ENCODE data around the gene TTLL11. TPM values are rescaled to one million over a fixed set of nuclear protein-coding genes. Genes with fewer than 3 reads are reported as not detected.

TTLL11 gene
- polyA plus RNA-seq, 2 donors: 2.3 to 4.5 TPM

- no peak overlapping the region for H3K4me3 ChIP-seq (ENCODE audit: low read depth in 1 of 2, low read length in 2 of 2)
- H3K4me1 ChIP-seq (ENCODE audit: control insufficient read depth in 2 of 2, insufficient read depth in 2 of 2, low read length in 1 of 2): peaks cover 0 to under 1% of the 10 kb centered on the region in 2 donors
- no peak overlapping the region for H3K27ac ChIP-seq (ENCODE audit: low read depth in 2 of 2, low read length in 1 of 2)
- H3K36me3 ChIP-seq (ENCODE audit: control insufficient read depth in 2 of 2, insufficient read depth in 2 of 2, low read length in 1 of 2): peaks cover 0 to 3% of the 10 kb centered on the region in 2 donors
- H3K9me3 ChIP-seq (ENCODE audit: control insufficient read depth in 2 of 2, insufficient read depth in 1 of 2, low read depth in 1 of 2, low read length in 1 of 2): no peaks in the 10 kb centered on the region
- 57 to 68% methylated on average over 2 of the region's 2 CpGs for WGBS, 2 donors
- no peaks in the 10 kb centered on the region for H3K27me3 ChIP-seq (ENCODE audit: control insufficient read depth in 1 of 2, insufficient read depth in 2 of 2, low read length in 2 of 2)
These were observed 250.5 kb downstream of the TTLL11 start for GRCh38 chr9:121842612-121842978.

- Histone ChIP-seq H3K27ac (ENCODE audit: low read depth in 2 of 2, low read length in 1 of 2) (no peak overlapping the region), H3K4me3 (ENCODE audit: low read depth in 1 of 2, low read length in 2 of 2) (no peak overlapping the region), H3K27me3 (ENCODE audit: control insufficient read depth in 1 of 2, insufficient read depth in 2 of 2, low read length in 2 of 2) (no peaks in the 10 kb centered on the region), H3K4me1 (ENCODE audit: control insufficient read depth in 2 of 2, insufficient read depth in 2 of 2, low read length in 1 of 2) (peaks cover 0 to 2% of the 10 kb centered on the region in 2 donors), H3K9me3 (ENCODE audit: control insufficient read depth in 2 of 2, insufficient read depth in 1 of 2, low read depth in 1 of 2, low read length in 1 of 2) (no peaks in the 10 kb centered on the region), H3K36me3 (ENCODE audit: control insufficient read depth in 2 of 2, insufficient read depth in 2 of 2, low read length in 1 of 2) (peaks cover 0 to 3% of the 10 kb centered on the region in 2 donors)
- 86 to 89% methylated on average over 10 of the region's 10 CpGs for WGBS, 2 donors
These were observed 251.1 kb downstream of the TTLL11 start for GRCh38 chr9:121841771-121842611.

- WGBS, 2 donors: 88% methylated on average over 20 of the region's 20 CpGs
- Histone ChIP-seq H3K9me3 (ENCODE audit: control insufficient read depth in 2 of 2, insufficient read depth in 1 of 2, low read depth in 1 of 2, low read length in 1 of 2) (no peaks in the 10 kb centered on the region), H3K4me3 (ENCODE audit: low read depth in 1 of 2, low read length in 2 of 2) (no peak overlapping the region), H3K36me3 (ENCODE audit: control insufficient read depth in 2 of 2, insufficient read depth in 2 of 2, low read length in 1 of 2) (peaks cover 0 to 3% of the 10 kb centered on the region in 2 donors), H3K27me3 (ENCODE audit: control insufficient read depth in 1 of 2, insufficient read depth in 2 of 2, low read length in 2 of 2) (no peaks in the 10 kb centered on the region), H3K4me1 (ENCODE audit: control insufficient read depth in 2 of 2, insufficient read depth in 2 of 2, low read length in 1 of 2) (peaks cover 0 to 2% of the 10 kb centered on the region in 2 donors), H3K27ac (ENCODE audit: low read depth in 2 of 2, low read length in 1 of 2) (no peak overlapping the region)
These were observed 252.0 kb downstream of the TTLL11 start for GRCh38 chr9:121840838-121841760.

- Histone ChIP-seq H3K9me3 (ENCODE audit: control insufficient read depth in 2 of 2, insufficient read depth in 1 of 2, low read depth in 1 of 2, low read length in 1 of 2) (no peaks in the 10 kb centered on the region), H3K4me1 (ENCODE audit: control insufficient read depth in 2 of 2, insufficient read depth in 2 of 2, low read length in 1 of 2) (peaks cover 0 to 2% of the 10 kb centered on the region in 2 donors), H3K27me3 (ENCODE audit: control insufficient read depth in 1 of 2, insufficient read depth in 2 of 2, low read length in 2 of 2) (no peaks in the 10 kb centered on the region), H3K27ac (ENCODE audit: low read depth in 2 of 2, low read length in 1 of 2) (no peak overlapping the region), H3K36me3 (ENCODE audit: control insufficient read depth in 2 of 2, insufficient read depth in 2 of 2, low read length in 1 of 2) (peaks cover 0 to 3% of the 10 kb centered on the region in 2 donors), H3K4me3 (ENCODE audit: low read depth in 1 of 2, low read length in 2 of 2) (no peak overlapping the region)
- 90 to 91% methylated on average over 16 of the region's 16 CpGs for WGBS, 2 donors
These were observed 253.2 kb downstream of the TTLL11 start for GRCh38 chr9:121839726-121840500.

GRCh38 chr9:121838746-121839669, 254.1 kb downstream of the TTLL11 start:
- WGBS, 2 donors: 85 to 90% methylated on average over 23 of the region's 23 CpGs
- peaks cover 0 to 3% of the 10 kb centered on the region in 2 donors for H3K36me3 ChIP-seq (ENCODE audit: control insufficient read depth in 2 of 2, insufficient read depth in 2 of 2, low read length in 1 of 2)
- H3K4me1 ChIP-seq (ENCODE audit: control insufficient read depth in 2 of 2, insufficient read depth in 2 of 2, low read length in 1 of 2): peaks cover 0 to 2% of the 10 kb centered on the region in 2 donors
- H3K27ac ChIP-seq (ENCODE audit: low read depth in 2 of 2, low read length in 1 of 2): no peak overlapping the region
- H3K4me3 ChIP-seq (ENCODE audit: low read depth in 1 of 2, low read length in 2 of 2): no peak overlapping the region
- no peaks in the 10 kb centered on the region for H3K9me3 ChIP-seq (ENCODE audit: control insufficient read depth in 2 of 2, insufficient read depth in 1 of 2, low read depth in 1 of 2, low read length in 1 of 2)
- H3K27me3 ChIP-seq (ENCODE audit: control insufficient read depth in 1 of 2, insufficient read depth in 2 of 2, low read length in 2 of 2): no peaks in the 10 kb centered on the region

GRCh38 chr9:121837113-121837961, 255.8 kb downstream of the TTLL11 start:
- H3K9me3 ChIP-seq (ENCODE audit: control insufficient read depth in 2 of 2, insufficient read depth in 1 of 2, low read depth in 1 of 2, low read length in 1 of 2): no peaks in the 10 kb centered on the region
- H3K4me3 ChIP-seq (ENCODE audit: low read depth in 1 of 2, low read length in 2 of 2): no peak overlapping the region
- H3K27me3 ChIP-seq (ENCODE audit: control insufficient read depth in 1 of 2, insufficient read depth in 2 of 2, low read length in 2 of 2): no peaks in the 10 kb centered on the region
- H3K4me1 ChIP-seq (ENCODE audit: control insufficient read depth in 2 of 2, insufficient read depth in 2 of 2, low read length in 1 of 2): peaks cover 0 to 2% of the 10 kb centered on the region in 2 donors
- H3K27ac ChIP-seq (ENCODE audit: low read depth in 2 of 2, low read length in 1 of 2): no peak overlapping the region
- peaks cover 0 to 3% of the 10 kb centered on the region in 2 donors for H3K36me3 ChIP-seq (ENCODE audit: control insufficient read depth in 2 of 2, insufficient read depth in 2 of 2, low read length in 1 of 2)
- WGBS, 2 donors: 62 to 66% methylated on average over 9 of the region's 9 CpGs

GRCh38 chr9:121836366-121836885, 256.7 kb downstream of the TTLL11 start:
- 84 to 91% methylated on average over 3 of the region's 3 CpGs for WGBS, 2 donors
- Histone ChIP-seq H3K36me3 (ENCODE audit: control insufficient read depth in 2 of 2, insufficient read depth in 2 of 2, low read length in 1 of 2) (peaks cover 0 to 2% of the 10 kb centered on the region in 2 donors), H3K4me3 (ENCODE audit: low read depth in 1 of 2, low read length in 2 of 2) (no peak overlapping the region)

More at GRCh38 chr9:121836366-121836885, 256.7 kb downstream of the TTLL11 start:
- H3K27me3 ChIP-seq (ENCODE audit: control insufficient read depth in 1 of 2, insufficient read depth in 2 of 2, low read length in 2 of 2): no peaks in the 10 kb centered on the region
- H3K9me3 ChIP-seq (ENCODE audit: control insufficient read depth in 2 of 2, insufficient read depth in 1 of 2, low read depth in 1 of 2, low read length in 1 of 2): no peaks in the 10 kb centered on the region
- H3K27ac ChIP-seq (ENCODE audit: low read depth in 2 of 2, low read length in 1 of 2): no peak overlapping the region
- peaks cover 0 to 2% of the 10 kb centered on the region in 2 donors for H3K4me1 ChIP-seq (ENCODE audit: control insufficient read depth in 2 of 2, insufficient read depth in 2 of 2, low read length in 1 of 2)

Data from esophagus (tissue), 2 donors.